Progenitor cell of endocrine pancreas (in vitro differentiated cells): Measurements from ENCODE around the gene CD28. TPM values are rescaled to one million over a fixed set of nuclear protein-coding genes. Genes with fewer than 3 reads are reported as not detected.

Source experiments
- DNase-seq: peaks from one replicate; pipeline ENCODE4 v3.0.0; 2021; ENCODE audit warnings: low spot score; ENCODE audit not compliant: unreplicated experiment
- H3K27ac Mint-ChIP-seq: 2 replicates; pipeline ENCODE4 v1.8.0; 2021; ENCODE audit warnings: mild to moderate bottlenecking, moderate library complexity, mixed read lengths
- H3K27me3 Mint-ChIP-seq: 2 replicates; pipeline ENCODE4 v1.8.0; 2021; ENCODE audit warnings: mixed read lengths
- H3K36me3 Mint-ChIP-seq: 2 replicates; pipeline ENCODE4 v1.8.0; 2022; ENCODE audit warnings: mixed read lengths; ENCODE audit not compliant: insufficient read depth
- H3K4me1 Mint-ChIP-seq: 2 replicates; pipeline ENCODE4 v1.8.0; 2021; ENCODE audit warnings: low read depth, mixed read lengths
- H3K4me3 Mint-ChIP-seq: 2 replicates; pipeline ENCODE4 v1.8.0; 2021; ENCODE audit warnings: low read depth, mild to moderate bottlenecking, moderate library complexity, mixed read lengths
- H3K9me3 Mint-ChIP-seq: 2 replicates; pipeline ENCODE4 v1.8.0; 2021; ENCODE audit warnings: low read depth, mixed read lengths
- CTCF ChIP-seq: fragments of 200-600 bp; sonication (generic); IDR thresholded peaks from one replicate; pipeline ENCODE4 v1.5.0; 2021; ENCODE audit warnings: antibody characterized with exemption, mild to moderate bottlenecking; ENCODE audit not compliant: unreplicated experiment
- total RNA-seq: library from RNA; stranded (reverse); gene quantifications from 2 replicates; pipeline ENCODE4 v1.2.1, GENCODE V29; 2021

CD28 gene
- total RNA-seq, 1 donor from 2014 or later, result not detected

- DNase-seq, result no peak
- no peaks in the 10 kb centered on the region for H3K36me3 Mint-ChIP-seq
- H3K27ac Mint-ChIP-seq, result no peak overlapping the region
- TF ChIP-seq CTCF, result no peak
- peaks cover 2% of the 10 kb centered on the region for H3K4me1 Mint-ChIP-seq
- no peak overlapping the region for H3K4me3 Mint-ChIP-seq
- H3K27me3 Mint-ChIP-seq, result no peaks in the 10 kb centered on the region
- H3K9me3 Mint-ChIP-seq, result no peaks in the 10 kb centered on the region
Measured at GRCh38 chr2:203743441-203743981, 37.1 kb downstream of the CD28 start.

DNA sequence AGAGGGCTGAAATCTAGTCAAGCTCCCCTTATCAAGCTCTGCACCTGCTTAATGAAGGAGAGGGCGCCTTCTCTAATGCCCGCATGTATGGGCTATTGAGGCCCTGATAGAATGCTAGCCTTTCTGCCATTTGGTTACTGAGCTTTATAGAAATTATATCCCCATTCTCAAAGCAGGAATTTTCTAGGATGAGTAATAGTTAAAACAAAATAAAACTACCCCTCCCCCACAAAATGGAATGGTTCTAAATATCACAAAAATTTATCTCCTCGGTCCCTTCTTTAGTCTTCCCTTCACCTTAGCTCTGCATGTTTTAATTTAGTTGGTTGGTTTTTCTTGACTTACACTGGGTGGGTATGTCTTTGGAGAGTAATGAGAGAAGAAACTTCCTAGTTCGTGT is 37.7 kb downstream of the CD28 start:
- Mint-ChIP-seq H3K27me3 (no peaks in the 10 kb centered on the region), H3K27ac (no peak overlapping the region), H3K4me1 (peaks cover 2% of the 10 kb centered on the region), H3K36me3 (no peaks in the 10 kb centered on the region), H3K9me3 (no peaks in the 10 kb centered on the region), H3K4me3 (no peak overlapping the region)
- TF ChIP-seq CTCF, result no peak
- no peak for DNase-seq

- DNase-seq, result no peak
- no peaks in the 10 kb centered on the region for H3K27me3 Mint-ChIP-seq
- no peak for TF ChIP-seq CTCF
- H3K9me3 Mint-ChIP-seq, result no peaks in the 10 kb centered on the region
- H3K36me3 Mint-ChIP-seq, result no peaks in the 10 kb centered on the region
- H3K27ac Mint-ChIP-seq, result no peak overlapping the region
- peaks cover 2% of the 10 kb centered on the region for H3K4me1 Mint-ChIP-seq
- no peak overlapping the region for H3K4me3 Mint-ChIP-seq
Measured at GRCh38 chr2:203745267-203745666, 38.8 kb downstream of the CD28 start.

DNA sequence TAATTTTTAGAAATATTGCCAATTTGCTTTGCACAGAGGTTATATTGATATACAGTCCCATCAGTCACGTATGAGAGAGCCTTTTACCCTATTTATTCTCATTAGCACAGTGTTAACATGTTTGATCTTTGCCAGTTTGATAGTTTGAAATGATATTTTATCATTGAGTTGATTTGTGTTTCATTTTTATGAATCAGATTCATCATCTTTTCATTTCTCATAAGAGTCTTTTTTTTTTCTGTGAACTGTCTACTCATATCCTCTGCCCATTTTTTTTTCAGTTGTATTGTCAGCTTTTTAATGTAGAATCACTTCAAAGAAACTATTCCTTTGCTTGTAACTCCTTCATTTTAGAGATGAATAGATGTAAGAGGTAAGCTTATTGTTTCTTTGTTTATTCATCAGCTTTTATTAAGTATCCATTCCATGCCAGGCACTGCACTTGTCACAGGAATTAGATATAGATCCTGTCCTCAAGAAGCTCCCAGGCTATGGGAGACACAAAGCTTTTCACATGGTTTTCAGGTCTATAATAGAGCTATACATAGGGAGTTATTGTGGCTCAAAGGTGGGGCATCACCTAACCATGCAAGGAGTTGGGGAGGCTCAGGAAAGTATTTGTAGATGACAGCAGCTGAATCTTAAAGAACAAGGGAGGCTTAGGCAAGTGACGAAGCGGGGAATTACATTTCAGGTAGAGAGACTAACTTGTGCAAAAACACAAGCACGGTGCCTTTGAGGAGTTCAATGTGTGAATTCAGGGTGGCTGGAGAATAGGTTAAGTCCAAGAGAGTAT is 42.1 kb downstream of the CD28 start:
- no peak for DNase-seq
- no peaks in the 10 kb centered on the region for H3K27me3 Mint-ChIP-seq
- no peaks in the 10 kb centered on the region for H3K4me1 Mint-ChIP-seq
- H3K36me3 Mint-ChIP-seq, result no peaks in the 10 kb centered on the region
- no peaks in the 10 kb centered on the region for H3K9me3 Mint-ChIP-seq
- H3K27ac Mint-ChIP-seq, result no peak overlapping the region
- TF ChIP-seq CTCF, result no peak
- no peak overlapping the region for H3K4me3 Mint-ChIP-seq

GRCh38 chr2:203750346-203751068 is 44.1 kb downstream of the CD28 start:
- Mint-ChIP-seq H3K36me3 (no peaks in the 10 kb centered on the region), H3K27ac (no peak overlapping the region), H3K9me3 (peaks cover 12% of the 10 kb centered on the region), H3K27me3 (no peaks in the 10 kb centered on the region), H3K4me3 (no peak overlapping the region), H3K4me1 (no peaks in the 10 kb centered on the region)
- TF ChIP-seq CTCF, result no peak
- no peak for DNase-seq
